ENCODE results near the gene ZNF396. TPM values are rescaled to one million over a fixed set of nuclear protein-coding genes. Genes with fewer than 3 reads are reported as not detected.
A peak's percentile ranks its signal among the peaks of the same experiment; 100 is the strongest.

ZNF396 gene
- total and polyA plus RNA-seq, 2 experiments from 2014 or later, result 0.31 to 0.36 TPM

DNA sequence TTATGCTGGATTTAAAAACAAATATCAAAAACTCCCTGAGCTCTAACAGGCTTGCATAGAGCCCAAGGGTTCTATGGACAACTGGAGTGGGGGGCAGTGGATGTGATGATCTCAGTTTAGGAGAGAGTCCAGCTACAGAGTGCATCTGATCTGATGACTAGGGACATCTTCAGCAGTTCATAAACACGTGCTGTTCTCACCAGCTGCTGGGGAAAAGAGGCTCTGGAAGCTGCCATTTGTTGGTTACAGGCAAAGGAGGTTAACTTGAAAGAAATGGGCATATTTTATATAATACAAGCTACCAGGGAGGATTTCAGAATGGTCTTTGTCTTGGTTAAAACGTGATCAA is 36.0 kb upstream of the ZNF396 start:
- Histone ChIP-seq H4K20me1 (replicated peaks; ENCODE audit: insufficient read depth) (no peaks in the 10 kb centered on the region), H3K4me2 (no peak overlapping the region), H2AFZ (0 out of 2 replicates have a peak overlapping the region, but pooled peaks have one; percentile 5), H3K4me3 (no peak overlapping the region), H3K9me2 (ENCODE audit: insufficient read depth) (no peaks in the 10 kb centered on the region), H3K79me2 (replicated peaks; ENCODE audit: insufficient read depth) (no peaks in the 10 kb centered on the region), H3F3A (replicated peaks; ENCODE audit: low read depth) (no peaks in the 10 kb centered on the region), H3K4me1 (ENCODE audit: insufficient read depth) (no peaks in the 10 kb centered on the region), H3K36me3 (ENCODE audit: insufficient read depth) (no peaks in the 10 kb centered on the region), H3K27ac (ENCODE audit: low read depth) (no peak overlapping the region), H3K27me3 (ENCODE audit: insufficient read depth) (no peaks in the 10 kb centered on the region)
- Mint-ChIP-seq H3K9me3 (peaks cover 11% of the 10 kb centered on the region), H3K27ac (no peak overlapping the region), H3K27me3 (ENCODE audit: insufficient read depth, low read depth, poor library complexity) (peaks cover 4% of the 10 kb centered on the region), H3K36me3 (ENCODE audit: low read depth) (peaks cover 9% of the 10 kb centered on the region; the same call in 2 of the 3 replicates), H3K4me3 (no peak overlapping the region), H3K4me1 (peaks cover 4% of the 10 kb centered on the region)
- no peak for ATAC-seq
- TF ChIP-seq EZH2 (IDR thresholded peaks at IDR 0.05; ENCODE audit: low read depth, unreplicated experiment) (no peak), ETS1 (IDR thresholded peaks at IDR 0.05) (no peak), NANOG (IDR thresholded peaks at IDR 0.05; ENCODE audit: borderline replicate concordance) (no peak), ZNF114 (CRISPR knock-in tag; IDR thresholded peaks at IDR 0.05) (no peak), REST (IDR thresholded peaks at IDR 0.05; ENCODE audit: unreplicated experiment) (no peak), STAT1 (IDR thresholded peaks at IDR 0.05; ENCODE audit: unreplicated experiment) (no peak), JUNB (IDR thresholded peaks at IDR 0.05; ENCODE audit: unreplicated experiment) (no peak), EZH2phosphoT487 (IDR thresholded peaks at IDR 0.05; ENCODE audit: unreplicated experiment) (no peak)
- TF ChIP-seq, protein P1, sequence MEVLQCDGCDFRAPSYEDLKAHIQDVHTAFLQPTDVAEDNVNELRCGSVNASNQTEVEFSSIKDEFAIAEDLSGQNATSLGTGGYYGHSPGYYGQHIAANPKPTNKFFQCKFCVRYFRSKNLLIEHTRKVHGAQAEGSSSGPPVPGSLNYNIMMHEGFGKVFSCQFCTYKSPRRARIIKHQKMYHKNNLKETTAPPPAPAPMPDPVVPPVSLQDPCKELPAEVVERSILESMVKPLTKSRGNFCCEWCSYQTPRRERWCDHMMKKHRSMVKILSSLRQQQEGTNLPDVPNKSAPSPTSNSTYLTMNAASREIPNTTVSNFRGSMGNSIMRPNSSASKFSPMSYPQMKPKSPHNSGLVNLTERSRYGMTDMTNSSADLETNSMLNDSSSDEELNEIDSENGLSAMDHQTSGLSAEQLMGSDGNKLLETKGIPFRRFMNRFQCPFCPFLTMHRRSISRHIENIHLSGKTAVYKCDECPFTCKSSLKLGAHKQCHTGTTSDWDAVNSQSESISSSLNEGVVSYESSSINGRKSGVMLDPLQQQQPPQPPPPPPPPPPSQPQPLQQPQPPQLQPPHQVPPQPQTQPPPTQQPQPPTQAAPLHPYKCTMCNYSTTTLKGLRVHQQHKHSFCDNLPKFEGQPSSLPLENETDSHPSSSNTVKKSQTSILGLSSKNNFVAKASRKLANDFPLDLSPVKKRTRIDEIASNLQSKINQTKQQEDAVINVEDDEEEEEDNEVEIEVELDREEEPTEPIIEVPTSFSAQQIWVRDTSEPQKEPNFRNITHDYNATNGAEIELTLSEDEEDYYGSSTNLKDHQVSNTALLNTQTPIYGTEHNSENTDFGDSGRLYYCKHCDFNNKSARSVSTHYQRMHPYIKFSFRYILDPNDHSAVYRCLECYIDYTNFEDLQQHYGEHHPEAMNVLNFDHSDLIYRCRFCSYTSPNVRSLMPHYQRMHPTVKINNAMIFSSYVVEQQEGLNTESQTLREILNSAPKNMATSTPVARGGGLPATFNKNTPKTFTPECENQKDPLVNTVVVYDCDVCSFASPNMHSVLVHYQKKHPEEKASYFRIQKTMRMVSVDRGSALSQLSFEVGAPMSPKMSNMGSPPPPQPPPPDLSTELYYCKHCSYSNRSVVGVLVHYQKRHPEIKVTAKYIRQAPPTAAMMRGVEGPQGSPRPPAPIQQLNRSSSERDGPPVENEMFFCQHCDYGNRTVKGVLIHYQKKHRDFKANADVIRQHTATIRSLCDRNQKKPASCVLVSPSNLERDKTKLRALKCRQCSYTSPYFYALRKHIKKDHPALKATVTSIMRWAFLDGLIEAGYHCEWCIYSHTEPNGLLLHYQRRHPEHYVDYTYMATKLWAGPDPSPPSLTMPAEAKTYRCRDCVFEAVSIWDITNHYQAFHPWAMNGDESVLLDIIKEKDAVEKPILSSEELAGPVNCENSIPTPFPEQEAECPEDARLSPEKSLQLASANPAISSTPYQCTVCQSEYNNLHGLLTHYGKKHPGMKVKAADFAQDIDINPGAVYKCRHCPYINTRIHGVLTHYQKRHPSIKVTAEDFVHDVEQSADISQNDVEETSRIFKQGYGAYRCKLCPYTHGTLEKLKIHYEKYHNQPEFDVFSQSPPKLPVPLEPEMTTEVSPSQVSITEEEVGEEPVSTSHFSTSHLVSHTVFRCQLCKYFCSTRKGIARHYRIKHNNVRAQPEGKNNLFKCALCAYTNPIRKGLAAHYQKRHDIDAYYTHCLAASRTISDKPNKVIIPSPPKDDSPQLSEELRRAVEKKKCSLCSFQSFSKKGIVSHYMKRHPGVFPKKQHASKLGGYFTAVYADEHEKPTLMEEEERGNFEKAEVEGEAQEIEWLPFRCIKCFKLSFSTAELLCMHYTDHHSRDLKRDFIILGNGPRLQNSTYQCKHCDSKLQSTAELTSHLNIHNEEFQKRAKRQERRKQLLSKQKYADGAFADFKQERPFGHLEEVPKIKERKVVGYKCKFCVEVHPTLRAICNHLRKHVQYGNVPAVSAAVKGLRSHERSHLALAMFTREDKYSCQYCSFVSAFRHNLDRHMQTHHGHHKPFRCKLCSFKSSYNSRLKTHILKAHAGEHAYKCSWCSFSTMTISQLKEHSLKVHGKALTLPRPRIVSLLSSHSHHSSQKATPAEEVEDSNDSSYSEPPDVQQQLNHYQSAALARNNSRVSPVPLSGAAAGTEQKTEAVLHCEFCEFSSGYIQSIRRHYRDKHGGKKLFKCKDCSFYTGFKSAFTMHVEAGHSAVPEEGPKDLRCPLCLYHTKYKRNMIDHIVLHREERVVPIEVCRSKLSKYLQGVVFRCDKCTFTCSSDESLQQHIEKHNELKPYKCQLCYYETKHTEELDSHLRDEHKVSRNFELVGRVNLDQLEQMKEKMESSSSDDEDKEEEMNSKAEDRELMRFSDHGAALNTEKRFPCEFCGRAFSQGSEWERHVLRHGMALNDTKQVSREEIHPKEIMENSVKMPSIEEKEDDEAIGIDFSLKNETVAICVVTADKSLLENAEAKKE (CRISPR knock-in tag; IDR thresholded peaks at IDR 0.05), result no peak
- TF ChIP-seq, protein P2, sequence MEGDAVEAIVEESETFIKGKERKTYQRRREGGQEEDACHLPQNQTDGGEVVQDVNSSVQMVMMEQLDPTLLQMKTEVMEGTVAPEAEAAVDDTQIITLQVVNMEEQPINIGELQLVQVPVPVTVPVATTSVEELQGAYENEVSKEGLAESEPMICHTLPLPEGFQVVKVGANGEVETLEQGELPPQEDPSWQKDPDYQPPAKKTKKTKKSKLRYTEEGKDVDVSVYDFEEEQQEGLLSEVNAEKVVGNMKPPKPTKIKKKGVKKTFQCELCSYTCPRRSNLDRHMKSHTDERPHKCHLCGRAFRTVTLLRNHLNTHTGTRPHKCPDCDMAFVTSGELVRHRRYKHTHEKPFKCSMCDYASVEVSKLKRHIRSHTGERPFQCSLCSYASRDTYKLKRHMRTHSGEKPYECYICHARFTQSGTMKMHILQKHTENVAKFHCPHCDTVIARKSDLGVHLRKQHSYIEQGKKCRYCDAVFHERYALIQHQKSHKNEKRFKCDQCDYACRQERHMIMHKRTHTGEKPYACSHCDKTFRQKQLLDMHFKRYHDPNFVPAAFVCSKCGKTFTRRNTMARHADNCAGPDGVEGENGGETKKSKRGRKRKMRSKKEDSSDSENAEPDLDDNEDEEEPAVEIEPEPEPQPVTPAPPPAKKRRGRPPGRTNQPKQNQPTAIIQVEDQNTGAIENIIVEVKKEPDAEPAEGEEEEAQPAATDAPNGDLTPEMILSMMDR (conservative IDR thresholded peaks at IDR 0.05; ENCODE audit: low read depth in 2 of 2), result no peak
- DNase-seq (ENCODE audit: low spot score), result no peak

Measured in GM23338 (cell line).